ENCODE measurements around the gene RARRES1.
A peak's percentile ranks its signal among the peaks of the same experiment; 100 is the strongest.
"Not testable (repeated sequence)": the region's sequence is repeated elsewhere in the genome, so short reads cannot be mapped to it uniquely, and the experiment has no call there.

Gene RARRES1

DNA sequence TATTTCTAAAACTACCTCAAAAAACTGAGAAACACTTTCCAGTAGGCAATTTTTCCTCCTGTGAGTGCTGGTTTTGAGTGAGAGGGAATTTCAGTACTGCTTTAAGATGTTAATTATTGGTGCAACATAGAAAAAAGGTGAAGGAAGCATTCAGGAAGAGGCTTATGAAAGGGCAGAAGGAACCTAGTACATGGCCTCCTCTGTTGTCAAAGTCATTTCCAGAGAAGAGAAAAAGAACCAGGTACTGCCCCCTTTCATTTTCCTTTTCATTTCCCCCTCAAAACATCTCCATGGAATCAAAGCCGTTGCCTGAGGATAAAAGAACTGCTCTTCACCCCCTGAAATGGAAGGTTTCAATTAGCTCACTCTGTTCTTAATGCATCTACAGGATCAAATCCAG lies 19.8 kb downstream of the RARRES1 start:
- Histone ChIP-seq H3K4me1 (peaks cover 12% of the 10 kb centered on the region), H3K27me3 (ENCODE audit: low read depth) (no peaks in the 10 kb centered on the region), H3K9me3 (no peaks in the 10 kb centered on the region), H3K4me3 (no peak overlapping the region), H3K36me3 (replicated peaks) (peaks cover 8% of the 10 kb centered on the region)
- in situ Hi-C loops (cut with MboI; ENCODE audit: low sequenced_read_pairs), result no loop called here
- no peak for DNase-seq (ENCODE audit: low spot score in 2 of 2)

- Histone ChIP-seq H3K4me3 (no peak overlapping the region), H3K27me3 (ENCODE audit: low read depth) (no peaks in the 10 kb centered on the region), H3K4me1 (peaks cover 12% of the 10 kb centered on the region), H3K9me3 (no peaks in the 10 kb centered on the region), H3K36me3 (replicated peaks) (peaks cover 8% of the 10 kb centered on the region)
- in situ Hi-C loops (cut with MboI; ENCODE audit: low sequenced_read_pairs), result no loop called here
- no peak for DNase-seq (ENCODE audit: low spot score in 2 of 2)
Observed at GRCh38 chr3:158711886-158712285, 20.4 kb downstream of the RARRES1 start.

- Histone ChIP-seq H3K4me1 (peaks cover 12% of the 10 kb centered on the region), H3K9me3 (no peaks in the 10 kb centered on the region), H3K4me3 (no peak overlapping the region), H3K27me3 (ENCODE audit: low read depth) (no peaks in the 10 kb centered on the region), H3K36me3 (replicated peaks) (peaks cover 8% of the 10 kb centered on the region)
- no peak for DNase-seq (ENCODE audit: low spot score in 2 of 2)
- in situ Hi-C loops (cut with MboI; ENCODE audit: low sequenced_read_pairs), result no loop called here
Observed at GRCh38 chr3:158710601-158711000, 21.7 kb downstream of the RARRES1 start.

GRCh38 chr3:158709666-158710083 lies 22.6 kb downstream of the RARRES1 start:
- no peak for DNase-seq (ENCODE audit: low spot score in 2 of 2)
- H3K27me3 ChIP-seq (ENCODE audit: low read depth), result no peaks in the 10 kb centered on the region
- in situ Hi-C loops (cut with MboI; ENCODE audit: low sequenced_read_pairs), result no loop called here
- H3K9me3 ChIP-seq, result no peaks in the 10 kb centered on the region
- peaks cover 11% of the 10 kb centered on the region for H3K4me1 ChIP-seq
- H3K4me3 ChIP-seq, result no peak overlapping the region
- peaks cover 8% of the 10 kb centered on the region for H3K36me3 ChIP-seq (replicated peaks)

GRCh38 chr3:158703566-158703965 lies 28.7 kb downstream of the RARRES1 start:
- no peak for DNase-seq (ENCODE audit: low spot score in 2 of 2)
- Histone ChIP-seq H3K9me3 (no peaks in the 10 kb centered on the region), H3K4me1 (peaks cover 14% of the 10 kb centered on the region), H3K4me3 (no peak overlapping the region), H3K36me3 (replicated peaks) (peaks cover 4% of the 10 kb centered on the region), H3K27me3 (ENCODE audit: low read depth) (no peaks in the 10 kb centered on the region)
- in situ Hi-C loops (cut with MboI; ENCODE audit: low sequenced_read_pairs), result no loop called here

DNA sequence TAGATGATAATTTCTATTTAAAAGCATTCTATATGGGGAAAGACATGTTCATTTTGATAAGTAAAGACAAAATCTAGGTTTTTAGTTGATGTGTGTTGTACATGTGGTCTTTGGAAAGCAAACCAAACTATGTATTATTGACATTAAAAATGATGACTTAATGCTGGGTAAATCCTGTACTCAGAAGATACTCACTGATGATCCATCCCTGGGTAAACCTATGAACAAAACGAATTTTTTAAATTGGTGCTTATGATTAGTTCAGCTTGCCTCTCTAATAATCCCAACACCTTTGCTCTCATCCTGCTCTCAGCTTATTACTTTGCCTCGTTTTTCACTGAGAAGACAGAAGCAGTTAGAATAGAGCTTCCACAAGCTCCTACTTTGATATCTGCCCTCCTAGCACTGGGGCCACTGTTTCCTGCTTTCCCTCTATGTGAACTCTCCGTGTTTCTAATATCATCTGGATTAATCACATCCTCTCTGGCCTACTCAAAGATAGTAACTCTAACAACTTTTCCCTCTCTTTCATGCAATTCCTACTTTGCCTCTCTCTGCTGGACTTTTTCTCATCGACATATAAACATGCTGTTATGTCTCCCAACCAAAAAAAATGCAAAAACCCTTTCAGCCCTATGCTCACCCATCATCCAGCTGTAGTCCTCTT lies 29.3 kb downstream of the RARRES1 start:
- Histone ChIP-seq H3K4me1 (peaks cover 14% of the 10 kb centered on the region), H3K4me3 (no peak overlapping the region), H3K9me3 (no peaks in the 10 kb centered on the region), H3K36me3 (replicated peaks) (no peaks in the 10 kb centered on the region), H3K27me3 (ENCODE audit: low read depth) (no peaks in the 10 kb centered on the region)
- no peak for DNase-seq (ENCODE audit: low spot score in 2 of 2)
- in situ Hi-C loops (cut with MboI; ENCODE audit: low sequenced_read_pairs), result no loop called here

- Histone ChIP-seq H3K9me3 (no peaks in the 10 kb centered on the region), H3K27me3 (ENCODE audit: low read depth) (no peaks in the 10 kb centered on the region), H3K36me3 (replicated peaks) (no peaks in the 10 kb centered on the region), H3K4me3 (no peak overlapping the region), H3K4me1 (peaks cover 14% of the 10 kb centered on the region)
- DNase-seq (ENCODE audit: low spot score in 2 of 2), result peak in 1 of 2 experiments; percentile 57
- in situ Hi-C loops (cut with MboI; ENCODE audit: low sequenced_read_pairs), result no loop called here
Observed at GRCh38 chr3:158701420-158702065, 30.7 kb downstream of the RARRES1 start.

- H3K4me3 ChIP-seq, result no peak overlapping the region
- DNase-seq (ENCODE audit: low spot score in 2 of 2), result no peak
- H3K9me3 ChIP-seq, result no peaks in the 10 kb centered on the region
- H3K27me3 ChIP-seq (ENCODE audit: low read depth), result no peaks in the 10 kb centered on the region
- in situ Hi-C loops (cut with MboI; ENCODE audit: low sequenced_read_pairs), result no loop called here
- H3K4me1 ChIP-seq, result peaks cover 14% of the 10 kb centered on the region
- H3K36me3 ChIP-seq (replicated peaks), result no peaks in the 10 kb centered on the region
Observed at GRCh38 chr3:158700559-158700958, 31.7 kb downstream of the RARRES1 start.

- Histone ChIP-seq H3K36me3 (replicated peaks) (peaks cover 10% of the 10 kb centered on the region), H3K4me3 (no peak overlapping the region), H3K27me3 (ENCODE audit: low read depth) (no peaks in the 10 kb centered on the region), H3K9me3 (no peaks in the 10 kb centered on the region), H3K4me1 (peaks cover 9% of the 10 kb centered on the region)
- no peak for DNase-seq (ENCODE audit: low spot score in 2 of 2)
- in situ Hi-C loops (cut with MboI; ENCODE audit: low sequenced_read_pairs), result no loop called here
Observed at GRCh38 chr3:158696618-158697017, 35.6 kb downstream of the RARRES1 start.

- H3K4me1 ChIP-seq; DNase-seq (ENCODE audit: low spot score in 2 of 2); H3K27me3 ChIP-seq (ENCODE audit: low read depth); in situ Hi-C loops (cut with MboI; ENCODE audit: low sequenced_read_pairs); H3K9me3 ChIP-seq; H3K4me3 ChIP-seq: not testable (repeated sequence)
- peaks cover 15% of the 10 kb centered on the region for H3K36me3 ChIP-seq (replicated peaks)
Observed at GRCh38 chr3:158693866-158694456, 38.3 kb downstream of the RARRES1 start.

DNA sequence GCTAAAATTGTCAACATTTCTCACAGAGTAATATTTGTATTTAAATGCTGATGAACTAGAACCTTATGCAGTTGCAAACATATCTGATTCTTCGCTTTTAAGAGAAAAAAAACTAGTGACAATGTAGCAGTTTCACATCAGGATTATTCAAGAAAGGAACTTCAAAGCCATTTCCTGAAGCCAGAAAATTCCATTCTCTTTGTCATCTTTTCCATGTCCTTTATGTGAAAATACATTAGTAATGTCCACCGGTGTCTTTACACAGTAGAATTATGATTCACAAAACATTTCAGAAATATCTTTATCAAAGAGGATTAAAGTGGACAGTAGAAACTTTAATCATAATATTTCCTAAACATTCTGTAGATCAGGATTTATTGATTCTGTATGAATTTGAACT lies 47.1 kb downstream of the RARRES1 start:
- no peak overlapping the region for H3K4me3 ChIP-seq
- no peaks in the 10 kb centered on the region for H3K4me1 ChIP-seq
- in situ Hi-C loops (cut with MboI; ENCODE audit: low sequenced_read_pairs), result no loop called here
- H3K9me3 ChIP-seq, result no peaks in the 10 kb centered on the region
- peaks cover 2% of the 10 kb centered on the region; the same call in 1 of the 2 replicates for H3K36me3 ChIP-seq (replicated peaks)
- no peaks in the 10 kb centered on the region for H3K27me3 ChIP-seq (ENCODE audit: low read depth)
- DNase-seq (ENCODE audit: low spot score in 2 of 2), result no peak

- Histone ChIP-seq H3K4me3 (no peak overlapping the region), H3K4me1 (peaks cover 1% of the 10 kb centered on the region), H3K27me3 (ENCODE audit: low read depth) (no peaks in the 10 kb centered on the region), H3K9me3 (no peaks in the 10 kb centered on the region), H3K36me3 (replicated peaks) (peaks cover 2% of the 10 kb centered on the region; the same call in 1 of the 2 replicates)
- in situ Hi-C loops (cut with MboI; ENCODE audit: low sequenced_read_pairs), result no loop called here
- DNase-seq (ENCODE audit: low spot score in 2 of 2), result no peak
Observed at GRCh38 chr3:158683230-158683962, 48.9 kb downstream of the RARRES1 start.

- no peak for DNase-seq (ENCODE audit: low spot score in 2 of 2)
- in situ Hi-C loops (cut with MboI; ENCODE audit: low sequenced_read_pairs), result no loop called here
- Histone ChIP-seq H3K4me1 (peaks cover 15% of the 10 kb centered on the region), H3K27me3 (ENCODE audit: low read depth) (no peaks in the 10 kb centered on the region), H3K36me3 (replicated peaks) (0 out of 2 replicates have a peak, but pooled peaks cover 2% of the 10 kb centered on the region), H3K9me3 (no peaks in the 10 kb centered on the region), H3K4me3 (no peak overlapping the region)
Observed at GRCh38 chr3:158680861-158681260, 51.4 kb downstream of the RARRES1 start.

GRCh38 chr3:158679547-158680000 lies 52.7 kb downstream of the RARRES1 start:
- DNase-seq (ENCODE audit: low spot score in 2 of 2), result no peak
- in situ Hi-C loops (cut with MboI; ENCODE audit: low sequenced_read_pairs), result no loop called here
- H3K4me1 ChIP-seq, result peaks cover 15% of the 10 kb centered on the region
- no peaks in the 10 kb centered on the region for H3K9me3 ChIP-seq
- H3K27me3 ChIP-seq (ENCODE audit: low read depth), result no peaks in the 10 kb centered on the region
- no peak overlapping the region for H3K4me3 ChIP-seq
- H3K36me3 ChIP-seq (replicated peaks), result no peaks in the 10 kb centered on the region
